HG03442 (cell line): ENCODE measurements around the gene SRPK3.

Experiments used
- ATAC-seq: cut with Tn5 transposase; IDR thresholded peaks from one replicate; pipeline ENCODE4 v1.9.1; 2021; ENCODE audit warnings: mild to moderate bottlenecking, moderate library complexity; ENCODE audit not compliant: unreplicated experiment

The SRPK3 gene

GRCh38 chrX:153829799-153830639 lies 49.2 kb downstream of the SRPK3 start, which contains the start of gene PDZD4:
Gene PDZD4 (minus strand): TSS chrX:153830544. CDS start chrX:153830298, 246 bp downstream.
- ATAC-seq: no peak

- ATAC-seq: no peak
These were observed 50.0 kb downstream of the SRPK3 start for GRCh38 chrX:153830640-153831428.

- ATAC-seq: no peak
These were observed 50.7 kb downstream of the SRPK3 start for GRCh38 chrX:153831429-153832150.

- no peak for ATAC-seq
These were observed 51.9 kb downstream of the SRPK3 start for GRCh38 chrX:153832728-153833127.
